Prostate gland (tissue), 2 donors: Measurements from ENCODE around the gene ISX. TPM values are rescaled to one million over a fixed set of nuclear protein-coding genes. Genes with fewer than 3 reads are reported as not detected.
A peak's percentile ranks its signal among the peaks of the same experiment; 100 is the strongest.

ENCODE experiments used
- DNase-seq: peaks from one replicate; pipeline ENCODE4 v3.0.0-alpha.2; 2019; ENCODE audit warnings: low spot score
- H3K27ac ChIP-seq, 2 donors: fragments of 200-600 bp; sonication (generic); 2 replicates each; pipeline ENCODE4 v1.5.1; 2017 to 2019
- H3K27me3 ChIP-seq: fragments of 200-600 bp; sonication (generic); replicated peaks from 2 replicates; pipeline ENCODE4 v1.5.1; 2019; ENCODE audit not compliant: insufficient read depth
- H3K36me3 ChIP-seq, 2 donors: fragments of 200-600 bp; sonication (generic); 1 replicate in 1 of 2; 2 replicates in 1 of 2; pipeline versions ENCODE4 v1.5.1 to v1.8.1; 2017 to 2019
- H3K4me1 ChIP-seq: fragments of 200-600 bp; sonication (generic); replicated peaks from 2 replicates; pipeline ENCODE4 v1.5.1; 2019
- H3K4me3 ChIP-seq, 2 donors: fragments of 200-600 bp; sonication (generic); 2 replicates each; pipeline ENCODE4 v1.5.1; 2017 to 2019
- H3K9me3 ChIP-seq: fragments of 200-600 bp; sonication (generic); 2 replicates; pipeline ENCODE4 v1.5.1; 2017
- POLR2A ChIP-seq: fragments of 450-650 bp; IDR thresholded peaks from one replicate; pipeline ENCODE4 v1.6.1; 2016; ENCODE audit warnings: antibody characterized with exemption, mild to moderate bottlenecking
- POLR2AphosphoS5 ChIP-seq: sonication (generic); formaldehyde crosslinking; IDR thresholded peaks from one replicate; pipeline ENCODE4 v1.6.1; 2017; ENCODE audit warnings: antibody characterized with exemption
- WGBS: methylation state at CpG from one replicate; pipeline ENCODE4 v1.1.5; 2018; 5-methylcytosine and 5-hydroxymethylcytosine counted together
- intact Hi-C: fragments of 100-400 bp; cut with DNase I; formaldehyde crosslinking; loops from one replicate; pipeline ENCODE4 v1.14.2; 2022
- total RNA-seq, 2 donors: library from RNA; depleted of rRNA; stranded (reverse); fragments of >200 nt; gene quantifications; one replicate each; pipeline ENCODE4 v1.1.0, GENCODE V29; 2016
- TF ChIP-seq, protein P1 (sequence below), 4 experiments: fragments of 200-600 bp in 2 of 4; fragments of 450-650 bp in 2 of 4; sonication (generic) in 2 of 4; IDR thresholded peaks; 1 replicate in 3 of 4; 2 replicates in 1 of 4; pipeline ENCODE4 v1.5.1; 2016 to 2019; ENCODE audit warnings: antibody characterized with exemption in 4 of 4, mild to moderate bottlenecking in 2 of 4, moderate library complexity in 2 of 4

Gene ISX
- 1 to 10 TPM in 1 of 2 donors, under 1 TPM in 1; 0.14 to 1.9 TPM for total RNA-seq

DNA sequence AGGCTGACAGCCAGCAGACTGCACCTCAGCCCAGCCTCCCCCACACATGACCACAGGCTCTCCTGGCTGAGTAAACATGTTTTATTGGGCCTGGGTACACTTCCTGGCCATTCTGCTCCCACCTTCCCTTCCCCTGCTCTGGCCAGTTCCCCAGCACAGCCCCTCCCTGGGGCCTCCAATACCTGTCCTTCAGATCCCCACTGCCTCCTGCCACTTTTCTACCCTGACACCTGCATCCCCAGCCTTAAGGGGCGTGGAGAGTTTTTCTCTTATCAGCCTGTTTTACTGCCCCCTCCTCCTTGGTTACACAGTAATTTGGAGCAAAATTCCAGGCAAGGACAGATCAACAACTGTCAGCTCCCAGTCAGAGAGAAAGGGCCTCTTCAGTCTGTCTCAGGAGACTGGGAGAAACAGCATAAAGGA lies at the start of gene ISX:
TSS of gene ISX (plus strand) at position 363 of the 423 bp plus-strand sequence. CDS start 930 bp downstream, outside the sequence.
- TF ChIP-seq POLR2A (no peak), POLR2AphosphoS5 (peak; percentile 93)
- Histone ChIP-seq H3K27me3 (no peaks in the 10 kb centered on the region), H3K9me3 (no peaks in the 10 kb centered on the region), H3K4me1 (peaks cover 18% of the 10 kb centered on the region), H3K4me3 (no peak within 1 kb of the TSS), H3K36me3 (no peaks in the 10 kb centered on the region), H3K27ac (no peak within 1 kb of the TSS)
- DNase-seq: peak; percentile 89
- intact Hi-C loops: no loop called here
- WGBS: 24% methylated on average over 1 of the region's 1 CpG

DNA sequence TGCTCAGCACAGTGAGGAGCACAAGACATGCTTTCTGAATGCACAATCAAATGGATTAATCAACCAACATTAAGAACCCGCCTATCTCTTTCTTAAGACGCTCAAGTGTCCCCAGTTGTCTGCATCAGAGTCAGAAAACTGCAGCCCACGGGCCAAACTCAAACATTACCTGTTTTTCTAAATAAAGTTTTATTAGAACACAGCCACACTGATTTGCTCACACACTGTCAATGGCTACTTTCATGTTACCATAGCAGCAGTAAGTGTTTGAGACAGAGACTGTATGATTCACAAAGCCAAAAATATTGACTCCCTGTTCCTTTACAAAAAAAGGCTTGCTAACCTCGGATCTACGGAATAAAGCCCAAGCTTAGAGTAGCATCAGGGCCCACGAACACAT lies 49.0 kb upstream of the ISX start:
- intact Hi-C loops: no loop called here
- Histone ChIP-seq H3K27me3 (no peaks in the 10 kb centered on the region), H3K9me3 (no peaks in the 10 kb centered on the region), H3K4me3 (no peak overlapping the region), H3K27ac (no peak overlapping the region), H3K4me1 (peaks cover 5% of the 10 kb centered on the region), H3K36me3 (no peaks in the 10 kb centered on the region)
- DNase-seq: no peak
- WGBS: 90% methylated on average over 6 of the region's 6 CpGs
- TF ChIP-seq, protein P1, sequence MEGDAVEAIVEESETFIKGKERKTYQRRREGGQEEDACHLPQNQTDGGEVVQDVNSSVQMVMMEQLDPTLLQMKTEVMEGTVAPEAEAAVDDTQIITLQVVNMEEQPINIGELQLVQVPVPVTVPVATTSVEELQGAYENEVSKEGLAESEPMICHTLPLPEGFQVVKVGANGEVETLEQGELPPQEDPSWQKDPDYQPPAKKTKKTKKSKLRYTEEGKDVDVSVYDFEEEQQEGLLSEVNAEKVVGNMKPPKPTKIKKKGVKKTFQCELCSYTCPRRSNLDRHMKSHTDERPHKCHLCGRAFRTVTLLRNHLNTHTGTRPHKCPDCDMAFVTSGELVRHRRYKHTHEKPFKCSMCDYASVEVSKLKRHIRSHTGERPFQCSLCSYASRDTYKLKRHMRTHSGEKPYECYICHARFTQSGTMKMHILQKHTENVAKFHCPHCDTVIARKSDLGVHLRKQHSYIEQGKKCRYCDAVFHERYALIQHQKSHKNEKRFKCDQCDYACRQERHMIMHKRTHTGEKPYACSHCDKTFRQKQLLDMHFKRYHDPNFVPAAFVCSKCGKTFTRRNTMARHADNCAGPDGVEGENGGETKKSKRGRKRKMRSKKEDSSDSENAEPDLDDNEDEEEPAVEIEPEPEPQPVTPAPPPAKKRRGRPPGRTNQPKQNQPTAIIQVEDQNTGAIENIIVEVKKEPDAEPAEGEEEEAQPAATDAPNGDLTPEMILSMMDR (IDR thresholded peaks at IDR 0.05): no peak
- TF ChIP-seq POLR2AphosphoS5 (no peak), POLR2A (no peak)

DNA sequence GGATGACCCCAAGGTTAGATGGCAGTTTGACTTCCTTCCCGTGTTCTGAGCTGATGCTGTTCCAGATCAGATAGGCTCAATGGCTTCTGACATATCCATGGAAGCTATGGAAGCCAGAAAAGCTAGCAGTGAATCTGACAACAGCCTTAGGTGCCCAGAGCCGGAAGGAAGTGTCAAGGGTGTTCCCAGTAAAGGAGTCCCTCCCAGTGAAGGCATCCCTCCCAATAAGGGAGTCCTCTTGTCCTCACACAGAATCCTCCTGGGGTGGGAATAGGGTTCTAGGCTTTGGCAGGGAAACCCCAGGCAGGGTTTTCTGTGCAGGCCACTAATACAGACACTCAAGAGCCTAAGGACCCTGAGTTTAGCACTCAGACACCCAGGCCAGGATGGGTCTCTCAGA lies 47.0 kb upstream of the ISX start:
- DNase-seq: no peak
- Histone ChIP-seq H3K36me3 (no peaks in the 10 kb centered on the region), H3K4me3 (no peak overlapping the region), H3K9me3 (no peaks in the 10 kb centered on the region), H3K27ac (no peak overlapping the region), H3K4me1 (peaks cover 5% of the 10 kb centered on the region), H3K27me3 (no peaks in the 10 kb centered on the region)
- TF ChIP-seq POLR2A (no peak), POLR2AphosphoS5 (no peak)
- TF ChIP-seq, protein P1 (IDR thresholded peaks at IDR 0.05): no peak
- intact Hi-C loops: no loop called here
- WGBS: 40% methylated on average over 2 of the region's 2 CpGs

DNA sequence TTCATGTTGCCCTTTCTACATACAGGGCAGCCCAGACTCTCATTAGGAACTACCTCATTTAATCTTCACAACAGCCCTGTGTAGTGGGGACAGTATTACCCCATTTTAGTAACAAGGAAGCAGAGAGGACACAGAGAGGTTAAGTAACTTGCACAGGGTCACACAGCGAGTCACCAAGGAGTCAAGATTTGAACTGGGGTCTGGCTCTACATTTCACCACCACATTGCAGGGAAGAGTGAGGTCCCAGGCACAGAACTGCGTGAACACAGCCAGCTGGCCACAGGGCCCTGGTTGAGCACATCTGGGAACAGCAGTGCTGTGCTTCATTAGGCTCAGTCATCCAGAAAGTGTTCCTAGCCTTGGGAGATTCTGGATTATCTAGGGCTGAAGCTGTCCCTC lies 45.4 kb upstream of the ISX start:
- Histone ChIP-seq H3K9me3 (no peaks in the 10 kb centered on the region), H3K27me3 (no peaks in the 10 kb centered on the region), H3K27ac (peak overlapping the region in 1 of 2 donors; percentile 31), H3K4me3 (no peak overlapping the region), H3K4me1 (peaks cover 5% of the 10 kb centered on the region), H3K36me3 (no peaks in the 10 kb centered on the region)
- intact Hi-C loops: no loop called here
- DNase-seq: no peak
- 80% methylated on average over 2 of the region's 2 CpGs for WGBS
- TF ChIP-seq, protein P1 (IDR thresholded peaks at IDR 0.05): no peak
- TF ChIP-seq POLR2A (no peak), POLR2AphosphoS5 (no peak)

DNA sequence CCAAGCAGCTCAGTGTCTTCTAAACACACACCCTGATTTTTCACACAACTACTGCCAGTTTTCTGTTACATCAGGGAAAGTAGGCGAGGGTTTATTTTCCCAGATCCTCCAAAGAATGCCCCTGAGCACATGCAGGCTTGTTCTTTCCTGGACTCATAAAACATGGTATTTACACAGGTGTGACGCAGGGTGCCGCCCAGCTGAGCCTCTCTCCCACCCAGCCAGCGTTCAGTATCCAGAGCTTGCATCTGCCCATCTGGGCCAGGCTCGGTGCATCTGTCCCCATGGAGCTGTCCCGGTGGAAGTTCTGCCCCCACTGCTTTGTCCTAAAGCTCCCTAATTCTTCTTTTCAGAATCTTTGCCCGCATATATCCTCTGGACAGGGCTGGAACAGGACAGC lies 44.8 kb upstream of the ISX start:
- Histone ChIP-seq H3K27ac (peak overlapping the region in 1 of 2 donors; percentile 31), H3K27me3 (no peaks in the 10 kb centered on the region), H3K36me3 (no peaks in the 10 kb centered on the region), H3K4me1 (peaks cover 5% of the 10 kb centered on the region), H3K9me3 (no peaks in the 10 kb centered on the region), H3K4me3 (no peak overlapping the region)
- TF ChIP-seq, protein P1 (IDR thresholded peaks at IDR 0.05): no peak
- TF ChIP-seq POLR2A (no peak), POLR2AphosphoS5 (peak; percentile 96)
- DNase-seq: peak; percentile 90
- intact Hi-C loops: no loop called here
- 35% methylated on average over 7 of the region's 7 CpGs for WGBS
